ENCODE measurements around the gene SH3GL1. TPM values are rescaled to one million over a fixed set of nuclear protein-coding genes. Genes with fewer than 3 reads are reported as not detected.

The SH3GL1 gene
- total RNA-seq, 1 experiment from 2014 or later = 108 TPM

DNA sequence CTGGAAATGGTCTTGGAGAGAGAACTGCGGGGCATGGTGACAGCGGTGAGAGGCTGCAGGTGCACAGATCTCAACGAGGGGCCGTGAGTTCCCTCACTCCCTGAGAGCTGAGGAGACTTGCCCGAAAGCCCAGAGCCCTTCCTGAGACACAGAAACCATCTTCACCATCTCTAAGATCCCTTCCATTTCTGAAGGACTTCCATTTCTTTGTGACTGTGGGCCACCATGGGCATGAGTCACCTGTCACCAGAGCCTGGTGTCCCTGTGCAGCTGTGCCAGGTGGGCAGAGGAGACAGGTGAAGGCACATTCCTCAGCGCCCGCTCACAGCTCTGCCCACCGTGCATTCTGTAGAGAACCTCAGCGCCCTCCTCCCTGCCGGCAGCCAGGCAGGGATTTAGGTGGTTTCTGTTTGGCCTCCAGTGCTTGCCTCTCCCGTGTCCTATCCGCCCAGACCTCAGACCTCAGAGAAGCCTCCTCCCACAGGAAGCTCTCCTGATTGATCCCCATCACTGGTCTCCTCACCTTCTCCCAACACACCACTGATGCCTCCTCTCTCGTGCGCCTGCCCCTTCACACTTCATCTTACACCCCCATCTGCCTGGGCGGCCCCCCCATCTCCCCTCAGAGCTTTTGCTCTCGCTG is 24.2 kb downstream of the SH3GL1 start:
- no TSS peak for BruUV-seq (replicated peaks)
- CTCF ChIA-PET = interaction anchor here (0.6 to 2.5 kb wide), 5 partner anchors 23 to 1398 kb away, joined by 5 to 12 read pairs (median 8); partner anchors contain the start of gene SH3GL1
- H3K9me3 ChIP-seq (ENCODE audit: low read depth, low read length, poor library complexity, severe bottlenecking) = no peaks in the 10 kb centered on the region
- intact Hi-C loops (cut with micrococcal nuclease; ENCODE audit: unreplicated experiment) = no loop called here
- peak overlapping the region; percentile 2 for H3K4me3 ChIP-seq (ENCODE audit: low read depth, low read length, poor library complexity, severe bottlenecking)
- TF ChIP-seq CTCF (conservative IDR thresholded peaks at IDR 0.05; ENCODE audit: low read depth, low read length) (no peak), EZH2 (IDR thresholded peaks at IDR 0.05; ENCODE audit: borderline replicate concordance, low read depth, low read length, poor library complexity, severe bottlenecking) (no peak)
- H3K27ac ChIP-seq (ENCODE audit: low read depth, low read length, poor library complexity, severe bottlenecking) = peak overlapping the region; percentile 82
- peaks cover 52% of the 10 kb centered on the region for H3K4me1 ChIP-seq (ENCODE audit: insufficient read depth, low read length, poor library complexity, severe bottlenecking)
- POLR2A ChIA-PET (ENCODE audit: low non-redundant PET) = no interaction called here
- DNase-seq (ENCODE audit: low spot score) = no peak
- no peaks in the 10 kb centered on the region for H3K36me3 ChIP-seq (ENCODE audit: insufficient read depth, low read length, poor library complexity, severe bottlenecking)
- no peaks in the 10 kb centered on the region for H3K27me3 ChIP-seq (replicated peaks; ENCODE audit: insufficient read depth, low read depth, low read length, poor library complexity)

GRCh38 chr19:4375164-4376027 is 25.0 kb downstream of the SH3GL1 start:
- ChIA-PET CTCF (interaction anchor here (0.6 to 2.5 kb wide), 5 partner anchors 23 to 1399 kb away, joined by 5 to 12 read pairs (median 8); partner anchors contain the start of gene SH3GL1), POLR2A (ENCODE audit: low non-redundant PET) (no interaction called here)
- no peaks in the 10 kb centered on the region for H3K27me3 ChIP-seq (replicated peaks; ENCODE audit: insufficient read depth, low read depth, low read length, poor library complexity)
- peaks cover 49% of the 10 kb centered on the region for H3K4me1 ChIP-seq (ENCODE audit: insufficient read depth, low read length, poor library complexity, severe bottlenecking)
- peak overlapping the region; percentile 2 for H3K4me3 ChIP-seq (ENCODE audit: low read depth, low read length, poor library complexity, severe bottlenecking)
- DNase-seq (ENCODE audit: low spot score) = peak; percentile 95
- intact Hi-C loops (cut with micrococcal nuclease; ENCODE audit: unreplicated experiment) = no loop called here
- peak; percentile 78 for TF ChIP-seq CTCF (conservative IDR thresholded peaks at IDR 0.05; ENCODE audit: low read depth, low read length)
- no peak for TF ChIP-seq EZH2 (IDR thresholded peaks at IDR 0.05; ENCODE audit: borderline replicate concordance, low read depth, low read length, poor library complexity, severe bottlenecking)
- no TSS peak for BruUV-seq (replicated peaks)
- peak overlapping the region; percentile 82 for H3K27ac ChIP-seq (ENCODE audit: low read depth, low read length, poor library complexity, severe bottlenecking)
- H3K9me3 ChIP-seq (ENCODE audit: low read depth, low read length, poor library complexity, severe bottlenecking) = no peaks in the 10 kb centered on the region
- no peaks in the 10 kb centered on the region for H3K36me3 ChIP-seq (ENCODE audit: insufficient read depth, low read length, poor library complexity, severe bottlenecking)

DNA sequence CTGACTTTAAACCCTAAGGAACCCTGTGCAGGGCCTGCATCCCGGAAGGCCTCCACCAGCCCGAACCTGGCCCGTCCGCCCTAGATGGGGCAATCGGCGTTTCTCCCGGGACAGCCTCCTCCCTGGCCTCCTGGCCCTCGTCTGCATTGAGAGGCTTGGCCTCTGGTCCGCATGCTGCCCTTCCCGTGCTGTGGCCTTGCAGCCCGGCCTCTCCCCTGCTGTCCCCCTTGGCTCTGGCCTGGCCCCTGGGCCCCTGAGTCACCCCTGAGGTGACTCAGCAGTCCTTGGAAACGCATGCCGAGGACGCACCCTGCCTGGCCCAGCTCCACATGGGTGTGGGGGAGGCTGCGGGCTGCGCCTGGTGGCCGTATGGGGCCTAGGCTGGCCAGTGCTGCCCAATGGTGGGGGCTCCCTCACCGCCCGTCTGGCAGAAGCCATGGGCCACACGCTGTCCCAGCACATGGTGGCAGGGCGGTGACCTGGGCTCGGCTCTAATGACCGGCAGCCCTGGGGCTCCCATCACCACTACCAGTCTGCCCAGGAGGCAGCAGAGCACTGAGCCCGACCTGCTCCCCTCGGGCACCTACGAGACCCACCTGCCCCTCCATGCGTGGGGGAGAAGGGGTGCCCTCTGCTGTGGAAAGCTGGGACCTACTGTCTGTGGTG is 25.7 kb downstream of the SH3GL1 start:
- H3K27me3 ChIP-seq (replicated peaks; ENCODE audit: insufficient read depth, low read depth, low read length, poor library complexity) = no peaks in the 10 kb centered on the region
- POLR2A ChIA-PET (ENCODE audit: low non-redundant PET) = no interaction called here
- no TSS peak for BruUV-seq (replicated peaks)
- CTCF ChIA-PET = interaction anchor here (2.5 kb wide), 1 partner anchor 26 kb away, joined by 12 read pairs; the partner anchor contains the start of gene SH3GL1
- no peaks in the 10 kb centered on the region for H3K36me3 ChIP-seq (ENCODE audit: insufficient read depth, low read length, poor library complexity, severe bottlenecking)
- peaks cover 48% of the 10 kb centered on the region for H3K4me1 ChIP-seq (ENCODE audit: insufficient read depth, low read length, poor library complexity, severe bottlenecking)
- intact Hi-C loops (cut with micrococcal nuclease; ENCODE audit: unreplicated experiment) = no loop called here
- TF ChIP-seq CTCF (conservative IDR thresholded peaks at IDR 0.05; ENCODE audit: low read depth, low read length) = no peak
- TF ChIP-seq EZH2 (IDR thresholded peaks at IDR 0.05; ENCODE audit: borderline replicate concordance, low read depth, low read length, poor library complexity, severe bottlenecking) = no peak
- peak overlapping the region; percentile 2 for H3K4me3 ChIP-seq (ENCODE audit: low read depth, low read length, poor library complexity, severe bottlenecking)
- DNase-seq (ENCODE audit: low spot score) = no peak
- peak overlapping the region; percentile 82 for H3K27ac ChIP-seq (ENCODE audit: low read depth, low read length, poor library complexity, severe bottlenecking)
- H3K9me3 ChIP-seq (ENCODE audit: low read depth, low read length, poor library complexity, severe bottlenecking) = no peaks in the 10 kb centered on the region
